Measurements from ENCODE around the gene FOXD2.

FOXD2 gene

GRCh38 chr1:47417170-47418044, 20.4 kb upstream of the FOXD2 start:
- Histone ChIP-seq H3K9ac (ENCODE audit: low read length) (no peak overlapping the region), H3K4me1 (ENCODE audit: control insufficient read depth, insufficient read depth, low read length) (no peaks in the 10 kb centered on the region; the same call in 1 of the 2 replicates), H3K4me3 (ENCODE audit: low read depth, low read length) (peak overlapping the region; percentile 48; the same call in 1 of the 2 replicates)

GRCh38 chr1:47418122-47418521, 19.7 kb upstream of the FOXD2 start:
- Histone ChIP-seq H3K36me3 (ENCODE audit: control insufficient read depth, insufficient read depth, low read length) (no peaks in the 10 kb centered on the region), H3K27ac (ENCODE audit: low read depth, low read length) (no peak overlapping the region), H3K4me1 (ENCODE audit: control insufficient read depth, insufficient read depth, low read length) (no peaks in the 10 kb centered on the region), H3K9me3 (ENCODE audit: control insufficient read depth, insufficient read depth, low read depth, low read length) (no peaks in the 10 kb centered on the region), H3K27me3 (ENCODE audit: control insufficient read depth, insufficient read depth, low read length) (peaks cover 95% of the 10 kb centered on the region), H3K4me3 (ENCODE audit: low read depth, low read length) (no peak overlapping the region), H3K9ac (ENCODE audit: low read length) (no peak overlapping the region)

More at GRCh38 chr1:47417170-47418044, 20.4 kb upstream of the FOXD2 start:
- Histone ChIP-seq H3K36me3 (ENCODE audit: control insufficient read depth, insufficient read depth, low read length) (no peaks in the 10 kb centered on the region), H3K9me3 (ENCODE audit: control insufficient read depth, insufficient read depth, low read depth, low read length) (no peaks in the 10 kb centered on the region), H3K27ac (ENCODE audit: low read depth, low read length) (no peak overlapping the region), H3K27me3 (ENCODE audit: control insufficient read depth, insufficient read depth, low read length) (peaks cover 98% of the 10 kb centered on the region)

GRCh38 chr1:47418681-47419325, 19.0 kb upstream of the FOXD2 start:
- Histone ChIP-seq H3K27me3 (ENCODE audit: control insufficient read depth, insufficient read depth, low read length) (peaks cover 95% of the 10 kb centered on the region), H3K4me3 (ENCODE audit: low read depth, low read length) (no peak overlapping the region), H3K27ac (ENCODE audit: low read depth, low read length) (no peak overlapping the region), H3K4me1 (ENCODE audit: control insufficient read depth, insufficient read depth, low read length) (no peaks in the 10 kb centered on the region), H3K9me3 (ENCODE audit: control insufficient read depth, insufficient read depth, low read depth, low read length) (no peaks in the 10 kb centered on the region), H3K36me3 (ENCODE audit: control insufficient read depth, insufficient read depth, low read length) (no peaks in the 10 kb centered on the region), H3K9ac (ENCODE audit: low read length) (no peak overlapping the region)

- no peaks in the 10 kb centered on the region for H3K9me3 ChIP-seq (ENCODE audit: control insufficient read depth, insufficient read depth, low read depth, low read length)
- no peak overlapping the region for H3K27ac ChIP-seq (ENCODE audit: low read depth, low read length)
- peaks cover 93% of the 10 kb centered on the region for H3K27me3 ChIP-seq (ENCODE audit: control insufficient read depth, insufficient read depth, low read length)
- H3K36me3 ChIP-seq (ENCODE audit: control insufficient read depth, insufficient read depth, low read length) = no peaks in the 10 kb centered on the region
- H3K4me3 ChIP-seq (ENCODE audit: low read depth, low read length) = no peak overlapping the region
- H3K4me1 ChIP-seq (ENCODE audit: control insufficient read depth, insufficient read depth, low read length) = 0 out of 2 replicates have a peak, but pooled peaks cover 4% of the 10 kb centered on the region
- H3K9ac ChIP-seq (ENCODE audit: low read length) = no peak overlapping the region
These were observed 17.3 kb upstream of the FOXD2 start for GRCh38 chr1:47420547-47420946.

GRCh38 chr1:47423872-47424271, 14.0 kb upstream of the FOXD2 start:
- Histone ChIP-seq H3K9me3 (ENCODE audit: control insufficient read depth, insufficient read depth, low read depth, low read length) (no peaks in the 10 kb centered on the region), H3K27me3 (ENCODE audit: control insufficient read depth, insufficient read depth, low read length) (peaks cover 92% of the 10 kb centered on the region), H3K36me3 (ENCODE audit: control insufficient read depth, insufficient read depth, low read length) (no peaks in the 10 kb centered on the region), H3K9ac (ENCODE audit: low read length) (no peak overlapping the region), H3K27ac (ENCODE audit: low read depth, low read length) (no peak overlapping the region), H3K4me3 (ENCODE audit: low read depth, low read length) (no peak overlapping the region), H3K4me1 (ENCODE audit: control insufficient read depth, insufficient read depth, low read length) (0 out of 2 replicates have a peak, but pooled peaks cover 4% of the 10 kb centered on the region)

- H3K9ac ChIP-seq (ENCODE audit: low read length) = no peak overlapping the region
- peaks cover 92% of the 10 kb centered on the region for H3K27me3 ChIP-seq (ENCODE audit: control insufficient read depth, insufficient read depth, low read length)
- 0 out of 2 replicates have a peak, but pooled peaks cover 4% of the 10 kb centered on the region for H3K4me1 ChIP-seq (ENCODE audit: control insufficient read depth, insufficient read depth, low read length)
- H3K9me3 ChIP-seq (ENCODE audit: control insufficient read depth, insufficient read depth, low read depth, low read length) = no peaks in the 10 kb centered on the region
- no peaks in the 10 kb centered on the region for H3K36me3 ChIP-seq (ENCODE audit: control insufficient read depth, insufficient read depth, low read length)
- no peak overlapping the region for H3K4me3 ChIP-seq (ENCODE audit: low read depth, low read length)
- no peak overlapping the region for H3K27ac ChIP-seq (ENCODE audit: low read depth, low read length)
These were observed 13.4 kb upstream of the FOXD2 start for GRCh38 chr1:47424336-47424982.

- Histone ChIP-seq H3K36me3 (ENCODE audit: control insufficient read depth, insufficient read depth, low read length) (no peaks in the 10 kb centered on the region), H3K27me3 (ENCODE audit: control insufficient read depth, insufficient read depth, low read length) (peaks cover 100% of the 10 kb centered on the region), H3K4me3 (ENCODE audit: low read depth, low read length) (no peak overlapping the region), H3K9ac (ENCODE audit: low read length) (no peak overlapping the region), H3K4me1 (ENCODE audit: control insufficient read depth, insufficient read depth, low read length) (peaks cover 41% of the 10 kb centered on the region), H3K9me3 (ENCODE audit: control insufficient read depth, insufficient read depth, low read depth, low read length) (no peaks in the 10 kb centered on the region), H3K27ac (ENCODE audit: low read depth, low read length) (no peak overlapping the region)
These were observed 6.3 kb upstream of the FOXD2 start for GRCh38 chr1:47431534-47431933.

- Histone ChIP-seq H3K27ac (ENCODE audit: low read depth, low read length) (no peak overlapping the region), H3K36me3 (ENCODE audit: control insufficient read depth, insufficient read depth, low read length) (no peaks in the 10 kb centered on the region), H3K27me3 (ENCODE audit: control insufficient read depth, insufficient read depth, low read length) (peaks cover 100% of the 10 kb centered on the region), H3K4me1 (ENCODE audit: control insufficient read depth, insufficient read depth, low read length) (peaks cover 41% of the 10 kb centered on the region), H3K9ac (ENCODE audit: low read length) (no peak overlapping the region), H3K9me3 (ENCODE audit: control insufficient read depth, insufficient read depth, low read depth, low read length) (no peaks in the 10 kb centered on the region), H3K4me3 (ENCODE audit: low read depth, low read length) (peak overlapping the region; percentile 62)
These were observed 5.5 kb upstream of the FOXD2 start for GRCh38 chr1:47432071-47433036.

- no peak overlapping the region for H3K9ac ChIP-seq (ENCODE audit: low read length)
- peaks cover 41% of the 10 kb centered on the region for H3K4me1 ChIP-seq (ENCODE audit: control insufficient read depth, insufficient read depth, low read length)
- H3K27ac ChIP-seq (ENCODE audit: low read depth, low read length) = no peak overlapping the region
- no peaks in the 10 kb centered on the region for H3K9me3 ChIP-seq (ENCODE audit: control insufficient read depth, insufficient read depth, low read depth, low read length)
- peak overlapping the region; percentile 62 for H3K4me3 ChIP-seq (ENCODE audit: low read depth, low read length)
- peaks cover 100% of the 10 kb centered on the region for H3K27me3 ChIP-seq (ENCODE audit: control insufficient read depth, insufficient read depth, low read length)
- H3K36me3 ChIP-seq (ENCODE audit: control insufficient read depth, insufficient read depth, low read length) = no peaks in the 10 kb centered on the region
These were observed 4.8 kb upstream of the FOXD2 start for GRCh38 chr1:47433037-47433421.

- Histone ChIP-seq H3K27ac (ENCODE audit: low read depth, low read length) (no peak overlapping the region), H3K9me3 (ENCODE audit: control insufficient read depth, insufficient read depth, low read depth, low read length) (no peaks in the 10 kb centered on the region), H3K9ac (ENCODE audit: low read length) (peak overlapping the region; percentile 30), H3K4me1 (ENCODE audit: control insufficient read depth, insufficient read depth, low read length) (peaks cover 41% of the 10 kb centered on the region), H3K27me3 (ENCODE audit: control insufficient read depth, insufficient read depth, low read length) (peaks cover 100% of the 10 kb centered on the region), H3K4me3 (ENCODE audit: low read depth, low read length) (peak overlapping the region; percentile 62), H3K36me3 (ENCODE audit: control insufficient read depth, insufficient read depth, low read length) (no peaks in the 10 kb centered on the region)
These were observed 4.3 kb upstream of the FOXD2 start for GRCh38 chr1:47433477-47434050.
